A549 (cell line): ENCODE measurements around the gene COMMD4. TPM values are rescaled to one million over a fixed set of nuclear protein-coding genes. Genes with fewer than 3 reads are reported as not detected.
"Not testable (repeated sequence)": the region's sequence is repeated elsewhere in the genome, so short reads cannot be mapped to it uniquely, and the experiment has no call there.

Experiments
- ATAC-seq, 2 experiments: fragments of 200-7000 bp in 1 of 2; fragments of >200 bp in 1 of 2; cut with Nextera tagmentation in 1 of 2; cut with Tn5 transposase in 1 of 2; 3 replicates each; pipeline versions ENCODE4 v1.8.0 to v1.9.1; 2018 to 2020; ENCODE audit warnings: mild to moderate bottlenecking in 1 of 2, moderate library complexity in 1 of 2
- CTCF ChIA-PET: fragments of 300-600 bp; sonication (Branson Sonifier 250); formaldehyde crosslinking; extraction: SDS; loops from one replicate; lab custom pipeline; 2021; ENCODE audit warnings: antibody characterized with exemption, inconsistent platforms; lab: Yijun Ruan, JAX
- POLR2A ChIA-PET: fragments of 350-600 bp; formaldehyde crosslinking; extraction: SDS; loops from one replicate; lab custom pipeline; 2021; ENCODE audit warnings: antibody characterized with exemption, inconsistent platforms; lab: Yijun Ruan, JAX
- DNase-seq, 2 experiments: peaks; one replicate each; pipeline versions ENCODE4 v3.0.0 to v3.0.0-alpha.2; 2011 to 2016; ENCODE audit warnings: low read depth in 1 of 2, low spot score in 1 of 2
- FAIRE-seq: peaks from 2 replicates; lab custom pipeline; 2011; peaks lifted over from hg19 to GRCh38; lab: Jason Lieb, UNC
- H3K27ac ChIP-seq, 2 experiments: fragments of >200 bp; sonication (Bioruptor Twin); formaldehyde crosslinking; 3 replicates each; pipeline ENCODE4 v1.5.1; 2016 to 2017
- H3K4me1 ChIP-seq: fragments of >200 bp; sonication (Bioruptor Twin); formaldehyde crosslinking; 3 replicates; pipeline ENCODE4 v1.6.1; 2016
- H3K4me2 ChIP-seq: fragments of >200 bp; sonication (Bioruptor Twin); formaldehyde crosslinking; 3 replicates; pipeline ENCODE4 v1.6.1; 2016
- H3K4me3 ChIP-seq: fragments of >200 bp; sonication (Bioruptor Twin); formaldehyde crosslinking; 3 replicates; pipeline ENCODE4 v1.5.1; 2016
- H3K9me3 ChIP-seq: fragments of >200 bp; sonication (Bioruptor Twin); formaldehyde crosslinking; 3 replicates; pipeline ENCODE4 v1.6.1; 2016
- BHLHE40 ChIP-seq: IDR thresholded peaks from 2 replicates; pipeline ENCODE4 v1.6.1; 2012; ENCODE audit warnings: low read depth, low read length, inconsistent platforms
- EHMT2 ChIP-seq: fragments of 200-600 bp; sonication (generic); IDR thresholded peaks from 2 replicates; pipeline ENCODE4 v1.6.1; 2016; ENCODE audit warnings: antibody characterized with exemption, low read depth, mild to moderate bottlenecking, moderate library complexity
- EP300 ChIP-seq, 2 experiments: fragments of >200 bp; sonication (Bioruptor Twin); formaldehyde crosslinking; IDR thresholded peaks; 2 replicates in 1 of 2; 3 replicates in 1 of 2; pipeline ENCODE4 v1.6.1; 2016 to 2017
- ESRRA ChIP-seq: fragments of 150-350 bp; IDR thresholded peaks from 2 replicates; pipeline ENCODE4 v1.6.1; 2014; ENCODE audit warnings: mild to moderate bottlenecking, low read length, borderline replicate concordance
- GATA3 ChIP-seq: IDR thresholded peaks from 2 replicates; pipeline ENCODE4 v1.6.1; 2012; ENCODE audit warnings: borderline replicate concordance
- HOXB13 ChIP-seq: fragments of 250-450 bp; sonication (Bioruptor Pico); IDR thresholded peaks from 2 replicates; pipeline ENCODE4 v1.5.0; 2020; ENCODE audit warnings: low read depth, mild to moderate bottlenecking, moderate library complexity
- HOXB5 ChIP-seq: fragments of 250-450 bp; sonication (Bioruptor Pico); IDR thresholded peaks from 2 replicates; pipeline ENCODE4 v1.5.0; 2020; ENCODE audit warnings: mild to moderate bottlenecking, moderate library complexity
- KDM5A ChIP-seq: fragments of 200-600 bp; sonication (generic); IDR thresholded peaks from 2 replicates; pipeline ENCODE4 v1.6.1; 2016; ENCODE audit warnings: antibody characterized with exemption, mild to moderate bottlenecking
- MYC ChIP-seq: IDR thresholded peaks from 2 replicates; pipeline ENCODE4 v1.6.1; 2012; ENCODE audit warnings: mild to moderate bottlenecking, inconsistent platforms, low read length, improper control_type of control experiment, borderline replicate concordance
- PHF8 ChIP-seq: fragments of 200-600 bp; sonication (generic); IDR thresholded peaks from 2 replicates; pipeline ENCODE4 v1.6.1; 2016; ENCODE audit warnings: low read depth, mild to moderate bottlenecking, antibody characterized with exemption, moderate library complexity, borderline replicate concordance
- RNF2 ChIP-seq: fragments of 200-600 bp; sonication (generic); IDR thresholded peaks from 2 replicates; pipeline ENCODE4 v1.6.1; 2016; ENCODE audit warnings: low read depth, mild to moderate bottlenecking, antibody characterized with exemption, moderate library complexity, borderline replicate concordance
- WGBS: methylation state at CpG from one replicate; pipeline ENCODE4 v1.1.6; 2017; ENCODE audit errors: missing lambda C conversion rate; 5-methylcytosine and 5-hydroxymethylcytosine counted together
- polyA plus RNA-seq, 4 experiments: library from polyadenylated mRNA; depleted of rRNA in 3 of 4; stranded (reverse); fragments of >200 nt; fragmentation: RNase III in 1 of 4; extraction: RNeasy Plus Mini Kit Qiagen cat#74134 plus additional on column Dnase treatment in 1 of 4; gene quantifications; 2 replicates in 3 of 4; 3 replicates in 1 of 4; pipeline ENCODE4 v1.2.3, GENCODE V29; 2011 to 2017
- TF ChIP-seq, protein P1 (sequence below): fragments of 250-450 bp; sonication (Bioruptor Pico); IDR thresholded peaks from 2 replicates; pipeline ENCODE4 v1.5.0; 2020; ENCODE audit warnings: low read depth, mild to moderate bottlenecking, moderate library complexity
- TF ChIP-seq, protein P2 (sequence below): fragments of >200 bp; sonication (Bioruptor Twin); formaldehyde crosslinking; IDR thresholded peaks from 3 replicates; pipeline ENCODE4 v1.5.1; 2016
- TF ChIP-seq, protein P3 (sequence below): fragments of >200 bp; sonication (Bioruptor Twin); formaldehyde crosslinking; IDR thresholded peaks from 3 replicates; pipeline ENCODE4 v1.6.1; 2016

The COMMD4 gene
- polyA plus RNA-seq, 2 of the 4 experiments (the other 2 are of a cell fraction): 88.0 to 220 TPM

DNA sequence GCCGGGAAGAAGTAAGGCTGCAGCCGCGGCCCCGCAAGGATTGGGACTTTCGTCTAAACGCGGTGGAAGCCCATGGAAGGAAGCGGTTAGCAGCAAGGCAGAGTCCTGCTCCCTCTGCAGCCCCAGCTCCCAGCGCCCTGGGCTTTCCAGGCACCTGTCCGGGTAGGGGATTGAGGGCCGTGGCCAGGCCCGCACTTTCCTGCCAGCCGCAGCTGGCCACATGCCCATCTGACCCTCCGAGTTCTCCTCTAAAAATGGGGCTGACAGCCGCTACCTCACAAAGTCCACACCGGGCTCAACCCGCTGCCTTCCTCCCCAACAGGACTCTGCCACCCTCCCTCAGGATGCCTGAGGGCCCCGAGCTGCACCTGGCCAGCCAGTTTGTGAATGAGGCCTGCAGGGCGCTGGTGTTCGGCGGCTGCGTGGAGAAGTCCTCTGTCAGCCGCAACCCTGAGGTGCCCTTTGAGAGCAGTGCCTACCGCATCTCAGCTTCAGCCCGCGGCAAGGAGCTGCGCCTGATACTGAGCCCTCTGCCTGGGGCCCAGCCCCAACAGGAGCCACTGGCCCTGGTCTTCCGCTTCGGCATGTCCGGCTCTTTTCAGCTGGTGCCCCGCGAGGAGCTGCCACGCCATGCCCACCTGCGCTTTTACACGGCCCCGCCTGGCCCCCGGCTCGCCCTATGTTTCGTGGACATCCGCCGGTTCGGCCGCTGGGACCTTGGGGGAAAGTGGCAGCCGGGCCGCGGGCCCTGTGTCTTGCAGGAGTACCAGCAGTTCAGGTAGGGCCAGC lies 12.9 kb downstream of the COMMD4 start (continued):
- TF ChIP-seq, protein P1, sequence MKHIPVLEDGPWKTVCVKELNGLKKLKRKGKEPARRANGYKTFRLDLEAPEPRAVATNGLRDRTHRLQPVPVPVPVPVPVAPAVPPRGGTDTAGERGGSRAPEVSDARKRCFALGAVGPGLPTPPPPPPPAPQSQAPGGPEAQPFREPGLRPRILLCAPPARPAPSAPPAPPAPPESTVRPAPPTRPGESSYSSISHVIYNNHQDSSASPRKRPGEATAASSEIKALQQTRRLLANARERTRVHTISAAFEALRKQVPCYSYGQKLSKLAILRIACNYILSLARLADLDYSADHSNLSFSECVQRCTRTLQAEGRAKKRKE (CRISPR knock-in tag): no peak

DNA sequence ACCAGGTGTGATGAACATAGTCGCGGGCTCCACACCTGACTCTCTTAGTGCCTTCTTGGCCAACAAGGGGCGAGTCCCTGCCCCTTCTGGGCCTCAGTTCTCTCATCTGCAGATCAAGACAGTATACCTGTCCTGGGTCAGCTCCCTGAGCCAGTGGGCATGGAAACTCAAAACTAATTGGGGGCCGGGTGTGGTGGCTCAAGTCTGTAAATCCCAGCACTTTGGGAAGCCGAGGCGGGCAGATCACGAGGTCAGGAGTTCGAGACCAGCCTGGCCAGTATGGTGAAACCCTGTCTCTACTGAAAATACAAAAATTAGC lies 13.4 kb downstream of the COMMD4 start:
- not testable (repeated sequence) for ATAC-seq, H3K4me2 ChIP-seq, H3K4me3 ChIP-seq, H3K4me1 ChIP-seq, H3K9me3 ChIP-seq, H3K27ac ChIP-seq, DNase-seq, FAIRE-seq
- POLR2A ChIA-PET: interaction anchor here (0.6 to 2.5 kb wide), 2 partner anchors 19 to 105 kb away, joined by 3 to 13 read pairs; partner anchors contain the start of gene MAN2C1
- CTCF ChIA-PET: interaction anchor here (1.0 to 2.8 kb wide), 5 partner anchors 10 to 106 kb away, joined by 3 to 17 read pairs (median 4); no protein-coding TSS in a partner anchor
- WGBS: 94% methylated on average over 8 of the region's 8 CpGs

DNA sequence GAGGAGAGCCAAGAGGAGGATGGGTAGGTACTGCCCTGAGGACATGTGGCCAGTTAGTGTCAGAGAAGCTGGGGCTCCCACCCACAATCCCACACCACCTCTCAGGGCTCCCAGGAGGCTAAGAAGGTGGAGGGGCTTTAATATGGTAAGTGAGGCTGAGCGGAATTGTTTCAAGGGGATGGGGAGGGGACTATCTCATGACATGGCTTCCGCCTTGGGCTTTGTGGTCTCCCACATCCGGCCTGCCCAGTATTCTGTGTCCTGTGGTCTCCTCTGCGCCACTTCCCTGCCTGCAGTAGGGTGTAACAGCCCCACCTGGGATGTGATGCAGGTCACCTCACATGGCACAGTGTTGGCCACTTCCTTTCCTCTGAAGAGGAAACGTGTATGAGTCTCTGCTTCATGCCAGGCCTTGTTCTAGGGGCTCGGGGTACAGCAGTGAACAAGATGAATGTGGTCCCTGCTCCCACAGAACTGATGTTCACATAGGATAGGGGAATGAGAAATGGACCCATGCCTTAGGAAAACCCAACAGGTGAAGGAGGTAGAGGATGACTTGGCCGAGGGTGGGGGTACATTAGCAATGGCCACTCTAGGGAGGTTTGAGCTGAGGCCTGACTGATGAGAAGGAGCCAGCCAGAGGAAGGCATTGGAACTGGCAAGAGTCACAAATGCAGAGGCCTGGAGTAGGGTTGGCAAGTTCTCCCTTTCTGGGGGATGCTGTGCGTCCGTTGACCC lies 14.2 kb downstream of the COMMD4 start:
- no peak for FAIRE-seq
- Histone ChIP-seq H3K4me1 (peaks cover 4% of the 10 kb centered on the region; the same call in 1 of the 3 replicates), H3K9me3 (no peaks in the 10 kb centered on the region), H3K27ac (no peak overlapping the region), H3K4me2 (no peak overlapping the region), H3K4me3 (no peak overlapping the region)
- CTCF ChIA-PET: interaction anchor here (1.0 to 2.8 kb wide), 3 partner anchors 10 to 105 kb away, joined by 3 to 17 read pairs (median 4); no protein-coding TSS in a partner anchor
- TF ChIP-seq HOXB13 (CRISPR knock-in tag) (no peak), GATA3 (no peak), RNF2 (no peak), KDM5A (no peak), EHMT2 (no peak), EP300 (IDR thresholded peaks at IDR 0.05) (no peak), MYC (no peak), PHF8 (no peak), HOXB5 (CRISPR knock-in tag) (no peak), BHLHE40 (no peak), ESRRA (no peak)
- TF ChIP-seq, protein P2, sequence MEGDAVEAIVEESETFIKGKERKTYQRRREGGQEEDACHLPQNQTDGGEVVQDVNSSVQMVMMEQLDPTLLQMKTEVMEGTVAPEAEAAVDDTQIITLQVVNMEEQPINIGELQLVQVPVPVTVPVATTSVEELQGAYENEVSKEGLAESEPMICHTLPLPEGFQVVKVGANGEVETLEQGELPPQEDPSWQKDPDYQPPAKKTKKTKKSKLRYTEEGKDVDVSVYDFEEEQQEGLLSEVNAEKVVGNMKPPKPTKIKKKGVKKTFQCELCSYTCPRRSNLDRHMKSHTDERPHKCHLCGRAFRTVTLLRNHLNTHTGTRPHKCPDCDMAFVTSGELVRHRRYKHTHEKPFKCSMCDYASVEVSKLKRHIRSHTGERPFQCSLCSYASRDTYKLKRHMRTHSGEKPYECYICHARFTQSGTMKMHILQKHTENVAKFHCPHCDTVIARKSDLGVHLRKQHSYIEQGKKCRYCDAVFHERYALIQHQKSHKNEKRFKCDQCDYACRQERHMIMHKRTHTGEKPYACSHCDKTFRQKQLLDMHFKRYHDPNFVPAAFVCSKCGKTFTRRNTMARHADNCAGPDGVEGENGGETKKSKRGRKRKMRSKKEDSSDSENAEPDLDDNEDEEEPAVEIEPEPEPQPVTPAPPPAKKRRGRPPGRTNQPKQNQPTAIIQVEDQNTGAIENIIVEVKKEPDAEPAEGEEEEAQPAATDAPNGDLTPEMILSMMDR: no peak
- TF ChIP-seq, protein P3, sequence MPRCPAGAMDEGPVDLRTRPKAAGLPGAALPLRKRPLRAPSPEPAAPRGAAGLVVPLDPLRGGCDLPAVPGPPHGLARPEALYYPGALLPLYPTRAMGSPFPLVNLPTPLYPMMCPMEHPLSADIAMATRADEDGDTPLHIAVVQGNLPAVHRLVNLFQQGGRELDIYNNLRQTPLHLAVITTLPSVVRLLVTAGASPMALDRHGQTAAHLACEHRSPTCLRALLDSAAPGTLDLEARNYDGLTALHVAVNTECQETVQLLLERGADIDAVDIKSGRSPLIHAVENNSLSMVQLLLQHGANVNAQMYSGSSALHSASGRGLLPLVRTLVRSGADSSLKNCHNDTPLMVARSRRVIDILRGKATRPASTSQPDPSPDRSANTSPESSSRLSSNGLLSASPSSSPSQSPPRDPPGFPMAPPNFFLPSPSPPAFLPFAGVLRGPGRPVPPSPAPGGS: no peak
- DNase-seq: no peak
- POLR2A ChIA-PET: interaction anchor here (2.5 kb wide), 1 partner anchor 18 kb away, joined by 13 read pairs; the partner anchor contains the start of gene MAN2C1
- 94% methylated on average over 9 of the region's 9 CpGs for WGBS
- ATAC-seq: no peak
